ENCODE measurements around the gene ECEL1. TPM values are rescaled to one million over a fixed set of nuclear protein-coding genes. Genes with fewer than 3 reads are reported as not detected.

ECEL1 gene
- total and polyA plus RNA-seq, 2 experiments from 2014 or later: 6.7 to 17.5 TPM

- TF ChIP-seq REST (IDR thresholded peaks at IDR 0.05; ENCODE audit: unreplicated experiment): no peak
- no peak for TF ChIP-seq ETS1 (IDR thresholded peaks at IDR 0.05)
- TF ChIP-seq STAT1 (IDR thresholded peaks at IDR 0.05; ENCODE audit: unreplicated experiment): no peak
- TF ChIP-seq EZH2phosphoT487 (IDR thresholded peaks at IDR 0.05; ENCODE audit: unreplicated experiment): no peak
- no peak for TF ChIP-seq POLR2AphosphoS5 (IDR thresholded peaks at IDR 0.05; ENCODE audit: low read depth)
- TF ChIP-seq CREB1 (CRISPR knock-in tag; IDR thresholded peaks at IDR 0.05; ENCODE audit: low read depth): no peak
- no peak for TF ChIP-seq JUNB (IDR thresholded peaks at IDR 0.05; ENCODE audit: unreplicated experiment)
These were observed 8.9 kb downstream of the ECEL1 start (continued) for GRCh38 chr2:232478571-232479340.

- H3K36me3 Mint-ChIP-seq (ENCODE audit: low read depth): no peaks in the 10 kb centered on the region
- H3K79me2 ChIP-seq (replicated peaks; ENCODE audit: insufficient read depth): no peaks in the 10 kb centered on the region
- H3K9me2 ChIP-seq (ENCODE audit: insufficient read depth): no peaks in the 10 kb centered on the region
- no peak overlapping the region for H3K4me2 ChIP-seq
- 0 out of 2 replicates have a peak, but pooled peaks cover 5% of the 10 kb centered on the region for H3K27me3 ChIP-seq (ENCODE audit: insufficient read depth)
- no peaks in the 10 kb centered on the region for H3K36me3 ChIP-seq (ENCODE audit: insufficient read depth)
- no peak overlapping the region for H3K27ac Mint-ChIP-seq
- DNase-seq (ENCODE audit: low spot score): no peak
- peak; percentile 11; the same call in 1 of the 3 replicates for ATAC-seq
- H2AFZ ChIP-seq: no peak overlapping the region
- no peak overlapping the region for H3K27ac ChIP-seq (ENCODE audit: low read depth)
- H3F3A ChIP-seq (replicated peaks; ENCODE audit: low read depth): no peaks in the 10 kb centered on the region
- H3K4me3 Mint-ChIP-seq: no peak overlapping the region
- no peaks in the 10 kb centered on the region for H3K4me1 ChIP-seq (ENCODE audit: insufficient read depth)
- peaks cover 5% of the 10 kb centered on the region; the same call in 2 of the 3 replicates for H3K4me1 Mint-ChIP-seq
- peaks cover 14% of the 10 kb centered on the region for H3K27me3 Mint-ChIP-seq (ENCODE audit: insufficient read depth, low read depth, poor library complexity)
- no peaks in the 10 kb centered on the region for H4K20me1 ChIP-seq (replicated peaks; ENCODE audit: insufficient read depth)
- no peak overlapping the region for H3K4me3 ChIP-seq
- H3K9me3 Mint-ChIP-seq: no peaks in the 10 kb centered on the region
- TF ChIP-seq EZH2phosphoT487 (IDR thresholded peaks at IDR 0.05; ENCODE audit: unreplicated experiment): no peak
- no peak for TF ChIP-seq CREB1 (CRISPR knock-in tag; IDR thresholded peaks at IDR 0.05; ENCODE audit: low read depth)
- TF ChIP-seq REST (IDR thresholded peaks at IDR 0.05; ENCODE audit: unreplicated experiment): no peak
- no peak for TF ChIP-seq ETS1 (IDR thresholded peaks at IDR 0.05)
- TF ChIP-seq POLR2AphosphoS5 (IDR thresholded peaks at IDR 0.05; ENCODE audit: low read depth): no peak
- no peak for TF ChIP-seq EZH2 (IDR thresholded peaks at IDR 0.05; ENCODE audit: low read depth, unreplicated experiment)
- TF ChIP-seq STAT1 (IDR thresholded peaks at IDR 0.05; ENCODE audit: unreplicated experiment): no peak
- TF ChIP-seq ZNF114 (CRISPR knock-in tag; IDR thresholded peaks at IDR 0.05): no peak
- TF ChIP-seq JUNB (IDR thresholded peaks at IDR 0.05; ENCODE audit: unreplicated experiment): no peak
- no peak for TF ChIP-seq NANOG (IDR thresholded peaks at IDR 0.05; ENCODE audit: borderline replicate concordance)
- no peak for TF ChIP-seq CTCF (conservative IDR thresholded peaks at IDR 0.05; ENCODE audit: low read depth in 2 of 2)
- TF ChIP-seq ZNF331 (CRISPR knock-in tag; IDR thresholded peaks at IDR 0.05; ENCODE audit: low read depth): no peak
These were observed 9.7 kb downstream of the ECEL1 start for GRCh38 chr2:232477751-232478510.
